GM18505 (cell line): ENCODE data around the gene SH3GL1.

Experiments used
- ATAC-seq: cut with Tn5 transposase; IDR thresholded peaks from one replicate; pipeline ENCODE4 v1.9.1; 2021; ENCODE audit not compliant: unreplicated experiment
- POLR2A ChIP-seq: IDR thresholded peaks from 4 replicates; pipeline ENCODE4 v1.6.1; 2011; ENCODE audit warnings: borderline replicate concordance; ENCODE audit not compliant: insufficient read depth, insufficient read length; ENCODE audit errors: extremely low read depth

Gene SH3GL1

DNA sequence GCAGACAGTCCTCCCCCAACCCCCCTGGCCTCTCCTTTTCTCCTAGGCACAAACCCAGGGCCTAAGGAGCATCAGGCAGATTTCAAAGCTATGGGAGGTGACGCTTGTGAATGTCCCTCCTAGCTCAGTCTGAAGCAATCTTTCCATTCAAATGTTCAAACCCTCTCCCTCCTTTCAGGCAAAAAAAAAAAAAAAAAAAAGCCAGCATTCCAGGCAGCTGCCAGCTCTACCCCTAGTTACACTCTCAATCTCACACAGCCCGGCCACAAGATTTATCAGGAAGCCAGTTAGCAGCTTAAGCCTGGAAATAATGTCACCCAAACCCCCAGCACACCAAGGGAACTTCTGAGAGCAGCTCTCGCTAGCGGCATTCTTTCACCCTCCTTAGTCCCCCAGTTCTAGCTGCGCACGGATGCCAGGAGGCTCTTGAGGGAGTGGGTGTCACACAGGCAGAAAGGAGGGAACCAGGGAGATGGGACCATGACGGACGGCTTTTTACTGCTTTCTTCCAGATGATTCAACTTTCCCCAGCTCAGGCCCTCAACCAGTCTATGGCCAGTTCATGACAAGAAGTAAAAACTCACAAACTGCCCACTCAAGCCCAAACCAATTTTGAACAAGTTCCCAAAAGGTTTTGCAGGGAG, 6.3 kb downstream of the SH3GL1 start:
- no peak for TF ChIP-seq POLR2A
- no peak for ATAC-seq

- no peak for TF ChIP-seq POLR2A
These were observed 8.5 kb downstream of the SH3GL1 start for GRCh38 chr19:4391701-4392483.

DNA sequence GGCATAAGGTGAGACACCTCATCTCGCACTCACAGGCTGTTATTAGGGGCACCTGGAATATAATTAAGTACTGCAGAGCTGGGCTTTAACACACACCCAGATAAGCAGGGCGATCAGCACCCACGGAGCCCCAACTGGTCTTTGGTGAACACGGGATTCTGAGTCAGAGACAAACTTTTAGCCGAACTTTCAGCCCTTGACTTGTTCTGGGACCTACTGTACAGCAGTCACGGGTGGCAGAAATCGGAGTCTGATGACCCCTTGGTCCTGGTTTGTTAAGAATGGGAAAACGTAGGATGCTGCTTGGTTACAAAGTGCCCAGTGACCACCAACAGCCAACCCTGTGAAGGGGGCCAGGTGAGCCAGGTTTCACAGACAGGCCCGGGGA, 9.0 kb downstream of the SH3GL1 start:
- ATAC-seq: no peak
- no peak for TF ChIP-seq POLR2A

More at GRCh38 chr19:4391701-4392483, 8.5 kb downstream of the SH3GL1 start:
- no peak for ATAC-seq

DNA sequence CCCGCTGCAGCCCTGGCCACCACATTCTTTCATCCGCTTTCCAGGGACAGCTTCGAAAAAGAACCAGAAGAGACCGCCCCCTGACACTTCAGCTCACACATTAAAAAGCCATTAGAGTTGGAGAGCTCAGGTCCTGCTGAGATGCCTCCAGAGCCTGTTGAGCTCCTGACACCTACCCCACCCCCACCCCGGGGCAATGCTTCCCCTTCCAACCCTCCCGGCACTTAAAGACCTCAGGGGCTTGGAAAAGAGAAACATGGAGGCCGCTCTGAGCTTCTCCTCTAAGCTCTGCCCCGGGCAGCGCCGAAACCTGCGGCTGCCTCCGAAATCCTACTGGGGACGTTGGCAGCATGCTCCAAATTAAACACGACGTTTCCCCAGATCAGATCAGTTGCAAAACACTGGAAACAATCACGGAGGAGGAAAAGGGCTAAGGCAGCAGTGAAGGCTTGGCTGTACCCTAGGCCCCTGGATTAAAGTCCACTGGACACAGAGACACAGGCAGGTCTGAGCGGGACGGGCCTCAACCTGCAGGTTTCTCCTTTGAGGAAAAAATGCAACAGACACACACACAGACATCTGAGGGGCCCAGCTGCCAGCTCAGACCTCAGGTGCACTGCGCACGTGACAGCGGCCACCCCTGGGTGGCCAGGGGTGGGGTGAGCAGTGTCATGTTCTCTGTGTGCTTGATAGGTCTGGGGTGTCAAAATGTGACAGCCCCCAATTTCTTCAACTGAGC, 9.6 kb downstream of the SH3GL1 start:
- no peak for TF ChIP-seq POLR2A
- no peak for ATAC-seq

DNA sequence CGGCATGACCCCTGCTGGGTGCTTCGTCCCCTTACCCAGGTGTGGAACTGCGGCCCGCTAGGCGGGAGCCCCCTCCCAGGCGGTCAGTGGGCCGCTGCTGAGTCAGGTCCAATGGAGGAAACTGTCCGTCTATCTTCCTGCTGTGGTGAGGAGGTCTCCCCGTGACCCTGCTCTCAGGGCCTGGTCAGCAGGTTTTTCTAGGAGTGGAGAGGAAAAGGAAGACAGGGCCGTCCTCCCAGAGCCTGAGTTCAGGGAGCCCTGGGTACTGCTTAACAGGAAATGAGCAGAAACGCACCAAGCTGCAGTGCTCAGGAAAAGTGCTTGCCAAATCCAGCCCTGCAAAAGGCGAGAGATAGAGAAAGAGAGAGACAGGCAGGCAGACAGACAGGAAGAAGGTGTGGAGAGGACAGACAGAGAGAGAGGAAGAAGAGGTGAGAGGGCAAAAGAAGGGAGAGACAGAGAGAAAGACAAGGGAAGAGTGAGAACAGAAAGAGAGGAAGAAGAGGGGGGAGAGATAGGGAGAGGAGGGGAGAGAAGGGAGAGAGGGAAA, 10.3 kb downstream of the SH3GL1 start:
- no peak for TF ChIP-seq POLR2A
- ATAC-seq: no peak

DNA sequence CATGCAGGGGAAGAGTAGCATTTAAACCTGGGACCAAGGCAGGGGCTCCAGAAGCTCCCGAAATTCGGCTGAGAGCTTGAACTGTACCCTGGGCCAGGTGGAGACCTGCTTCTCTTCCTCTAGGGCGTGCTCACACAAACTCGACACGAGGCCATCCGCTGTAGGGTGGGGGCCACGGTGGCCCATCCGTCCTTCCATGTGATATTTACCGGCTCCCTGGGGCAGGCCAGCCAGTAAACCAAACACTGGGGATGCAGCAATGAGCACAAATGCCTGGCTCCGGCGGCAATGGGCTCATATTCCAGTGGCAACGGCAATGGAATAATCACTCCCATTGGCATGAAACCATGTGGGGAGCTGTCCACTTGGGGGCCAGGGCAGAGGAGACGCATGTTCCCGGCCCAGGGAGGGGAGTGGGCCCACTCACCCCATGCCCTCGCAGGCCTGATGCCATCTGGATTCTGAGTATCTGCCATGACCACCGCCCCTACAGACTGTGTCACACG, 10.8 kb downstream of the SH3GL1 start:
- ATAC-seq: no peak
- no peak for TF ChIP-seq POLR2A

GRCh38 chr19:4389064-4389375, 11.3 kb downstream of the SH3GL1 start:
- TF ChIP-seq POLR2A: no peak
- ATAC-seq: no peak

DNA sequence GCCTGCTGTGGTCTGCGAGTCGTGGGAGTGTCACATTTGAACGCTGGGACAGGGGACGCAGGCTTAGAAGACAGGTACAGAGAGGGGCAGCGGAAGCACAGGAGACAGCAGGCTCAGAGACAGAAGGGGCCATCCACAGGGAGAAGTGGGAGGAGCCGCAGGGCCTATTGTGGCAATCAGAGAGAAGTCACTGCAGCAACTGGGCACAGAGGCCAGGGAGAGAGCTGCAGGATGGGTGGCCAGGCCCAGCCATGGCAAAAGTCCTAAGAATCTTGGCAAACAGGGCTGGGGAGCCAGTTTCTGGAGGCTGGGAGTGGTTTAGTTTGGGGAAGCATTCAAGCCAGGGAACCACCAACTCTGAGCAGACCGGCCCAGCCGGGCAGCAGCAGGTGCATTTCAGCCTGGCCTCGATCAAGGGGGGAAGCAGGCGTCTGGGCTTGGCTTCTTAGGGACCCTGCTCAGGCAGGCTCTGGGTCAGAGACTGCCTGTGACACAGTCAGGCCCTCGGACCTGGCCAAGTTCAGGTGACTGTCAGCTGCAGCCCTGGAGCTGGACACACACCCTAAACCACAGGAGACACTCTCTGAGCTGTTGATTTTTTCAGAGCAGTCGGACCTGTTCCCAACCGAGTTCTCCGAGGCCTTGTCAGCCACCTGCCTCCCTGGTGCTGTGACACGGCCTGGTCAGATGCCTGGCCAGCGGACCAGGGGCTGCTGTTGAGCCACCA, 11.8 kb downstream of the SH3GL1 start:
- ATAC-seq: no peak
- no peak for TF ChIP-seq POLR2A

- TF ChIP-seq POLR2A: no peak
- ATAC-seq: no peak
These were observed 14.1 kb downstream of the SH3GL1 start for GRCh38 chr19:4386041-4386782.

- no peak for TF ChIP-seq POLR2A
- ATAC-seq: no peak
These were observed 14.9 kb downstream of the SH3GL1 start for GRCh38 chr19:4385291-4386040.

GRCh38 chr19:4380254-4380727, 20.1 kb downstream of the SH3GL1 start:
- peak; percentile 40 for TF ChIP-seq POLR2A

DNA sequence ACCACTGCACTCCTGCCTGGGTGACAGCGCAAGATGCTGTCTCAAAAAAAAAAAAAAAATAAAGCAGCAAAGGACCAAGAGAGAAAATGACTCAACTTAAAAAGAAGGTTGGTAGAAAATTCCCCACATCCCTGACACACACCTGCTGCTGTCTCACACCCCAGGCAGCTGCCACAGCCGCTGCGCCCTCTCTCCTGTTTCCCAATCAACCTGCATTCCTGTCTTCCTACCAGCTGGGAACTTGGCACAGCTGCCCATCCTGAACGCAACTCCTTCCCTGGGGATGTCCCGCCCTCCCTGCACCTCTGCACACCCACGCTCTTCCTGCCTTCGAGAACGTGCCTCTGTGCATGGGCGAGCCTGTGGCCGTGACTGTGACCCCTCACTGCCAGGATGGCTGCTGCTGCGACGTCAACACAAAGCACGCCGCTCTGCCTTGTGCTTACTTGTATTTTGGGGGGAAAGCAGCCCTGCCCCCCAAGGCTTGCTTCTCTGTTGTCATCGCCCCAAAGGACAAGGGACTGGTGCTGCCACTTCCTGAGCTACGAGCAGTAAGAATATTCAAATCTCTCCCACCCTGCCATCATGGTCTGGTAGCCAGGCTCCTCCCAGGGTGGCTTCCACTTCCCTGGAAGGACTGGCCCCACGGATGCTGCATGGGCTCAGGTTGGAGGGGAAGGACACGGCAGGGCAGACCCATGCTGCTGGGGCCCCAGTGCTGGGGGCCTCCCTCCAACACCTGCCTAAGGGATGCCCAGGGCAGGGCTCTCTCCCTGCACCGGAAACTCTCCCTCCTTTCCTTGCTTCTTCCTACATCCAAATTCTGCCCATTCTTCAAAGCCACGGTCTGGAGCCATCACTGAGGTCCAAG, 20.7 kb downstream of the SH3GL1 start:
- ATAC-seq: no peak
- no peak for TF ChIP-seq POLR2A

More at GRCh38 chr19:4380254-4380727, 20.1 kb downstream of the SH3GL1 start:
- ATAC-seq: no peak
